Stimulated activated CD8-positive, alpha-beta memory T cell treated with anti-CD3 and anti-CD28 coated beads, Interleukin-12 subunit alpha, Interleukin-12 subunit beta, amount 100 ng/mL, for 4 hours (primary cell): ENCODE measurements around the gene MCOLN1.

Experiments
- DNase-seq: peaks from one replicate; pipeline ENCODE4 v3.0.0-alpha.2; 2020; ENCODE audit warnings: low read depth

MCOLN1 gene

GRCh38 chr19:7522072-7522922 lies at the start of gene MCOLN1:
TSS of gene MCOLN1 (plus strand) at chr19:7522624. CDS start at chr19:7522751, 127 bp downstream.
- peak; percentile 99 for DNase-seq

- DNase-seq = no peak
These were observed 46.8 kb upstream of the MCOLN1 start for GRCh38 chr19:7475665-7476064.

- no peak for DNase-seq
These were observed 46.2 kb upstream of the MCOLN1 start for GRCh38 chr19:7476241-7476640.

GRCh38 chr19:7476777-7477494 lies 45.5 kb upstream of the MCOLN1 start:
- no peak for DNase-seq

DNA sequence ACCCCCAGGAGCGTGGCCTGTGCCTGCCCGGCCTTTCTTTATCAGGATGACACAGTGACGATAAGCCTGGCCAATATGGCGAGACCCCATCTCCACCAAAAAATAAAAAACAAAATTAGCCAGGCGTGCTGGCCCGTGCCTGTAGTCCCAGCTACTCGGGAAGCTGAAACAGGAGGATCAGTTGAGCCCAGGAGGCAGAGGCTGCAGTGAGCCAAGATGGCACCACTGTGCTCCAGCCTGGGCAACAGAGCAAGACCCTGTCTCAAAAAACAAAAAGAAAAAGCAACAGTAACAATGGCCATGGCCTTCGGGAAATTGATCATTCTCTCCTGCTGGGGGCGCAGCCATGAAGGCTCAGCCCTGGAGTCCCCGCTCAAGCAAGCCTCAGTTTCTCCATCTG lies 44.7 kb upstream of the MCOLN1 start:
- no peak for DNase-seq

DNA sequence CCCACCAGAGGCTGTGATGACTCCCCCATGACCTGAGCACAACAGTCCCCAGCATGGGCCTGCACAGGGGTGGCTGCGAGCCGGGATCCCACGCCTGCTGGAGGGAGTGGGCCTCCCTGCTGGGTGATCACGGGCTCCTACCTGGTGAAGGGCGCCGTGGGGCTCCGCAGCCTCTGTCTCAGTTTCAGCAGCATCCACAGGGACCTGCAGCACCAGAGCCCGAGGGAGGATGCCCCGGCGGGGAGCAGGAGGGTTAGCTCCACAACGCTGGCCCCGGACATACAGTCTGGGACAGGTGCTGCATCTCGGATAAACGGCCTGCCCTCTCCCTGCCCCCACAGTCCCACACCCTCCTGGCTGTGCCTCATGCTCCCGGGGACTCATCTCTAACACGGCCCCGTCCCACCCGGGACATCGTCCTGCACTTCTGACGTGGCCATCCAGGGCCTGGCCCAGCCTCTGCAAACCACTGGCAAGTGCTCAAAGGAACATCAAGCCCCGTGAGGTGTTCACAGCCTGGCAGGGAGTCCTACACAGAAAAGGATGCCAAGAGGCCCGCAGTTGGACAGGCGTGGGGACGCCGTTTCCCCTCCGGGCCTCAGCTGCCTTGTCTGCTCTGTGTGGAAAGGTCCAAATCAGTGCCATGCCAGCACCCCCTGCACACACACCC lies 44.1 kb upstream of the MCOLN1 start:
- DNase-seq = no peak

DNA sequence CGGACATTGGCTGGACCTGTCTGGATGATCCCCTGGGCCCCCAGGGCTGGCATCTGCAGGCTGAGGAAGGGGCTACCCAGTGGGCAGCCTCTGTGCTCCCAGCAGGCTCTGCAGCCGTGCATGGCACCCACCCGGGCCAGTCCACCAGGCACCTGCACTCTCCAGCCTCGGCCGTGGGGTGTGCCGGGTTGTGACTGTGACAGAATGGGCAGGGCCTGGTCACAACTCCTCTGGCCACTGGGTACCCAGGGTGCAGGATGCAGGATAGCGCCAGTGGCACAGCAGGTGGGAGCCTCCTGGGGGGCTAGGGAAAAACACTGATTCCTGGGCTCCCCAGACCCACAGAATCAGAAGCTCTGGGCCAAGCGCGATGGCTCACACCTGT lies 43.6 kb upstream of the MCOLN1 start:
- no peak for DNase-seq

GRCh38 chr19:7480222-7480969 lies 42.0 kb upstream of the MCOLN1 start:
- DNase-seq = no peak

DNA sequence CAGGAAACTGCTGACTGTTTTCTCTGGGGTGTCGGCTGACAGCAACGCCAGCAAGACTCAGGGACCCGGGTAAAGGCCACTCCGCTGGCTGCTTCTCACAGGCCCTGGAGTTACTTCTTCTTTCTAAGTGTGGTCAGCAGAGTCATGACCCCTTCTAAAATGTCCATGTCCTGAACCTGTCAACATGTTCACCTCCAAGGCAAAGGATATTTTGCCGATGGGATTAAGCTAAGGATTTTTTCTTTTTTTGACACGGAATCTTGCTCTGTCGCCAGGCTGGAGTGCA lies 41.5 kb upstream of the MCOLN1 start:
- DNase-seq = no peak

DNA sequence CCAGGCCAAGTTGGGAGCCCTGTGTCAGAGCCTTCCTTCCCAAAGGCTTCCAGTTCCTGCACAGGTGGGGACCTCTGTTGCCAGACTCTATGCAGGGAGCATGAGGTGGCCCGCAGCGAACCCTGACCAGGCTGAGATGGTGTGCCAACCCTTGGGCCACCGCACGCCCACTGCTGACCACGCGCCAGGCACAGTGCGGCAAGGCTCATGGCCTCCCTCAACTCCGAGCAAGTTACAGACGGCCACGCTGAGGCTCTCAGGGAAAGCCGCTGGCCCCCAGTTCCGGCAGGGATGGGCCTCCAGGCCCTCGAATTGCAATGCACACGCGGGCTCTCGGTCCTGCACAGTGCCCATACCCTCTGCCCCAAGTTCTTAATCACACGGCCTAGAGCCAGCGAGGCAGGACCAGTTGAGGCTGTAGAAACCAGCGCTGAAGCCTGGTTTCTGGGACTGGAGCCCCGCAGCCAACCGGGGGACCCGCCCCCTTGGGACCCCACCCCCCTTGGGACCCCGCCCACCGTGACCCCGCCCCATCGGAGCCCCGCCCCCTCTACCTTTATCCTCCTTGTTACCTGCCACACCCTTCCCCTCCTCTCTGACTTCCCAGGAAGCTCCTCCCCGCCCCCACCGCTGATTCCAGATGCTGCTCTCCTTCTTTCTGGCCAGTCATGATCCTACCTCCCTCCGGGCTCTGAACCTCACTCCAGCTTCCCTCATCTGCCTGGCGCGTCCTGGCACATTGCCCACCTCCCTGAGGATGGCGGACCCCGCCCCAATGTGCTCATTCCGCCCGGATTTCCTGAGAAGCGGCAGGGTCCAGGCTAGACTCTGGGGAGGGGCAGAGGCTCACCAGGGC lies 39.6 kb upstream of the MCOLN1 start:
- DNase-seq = no peak

DNA sequence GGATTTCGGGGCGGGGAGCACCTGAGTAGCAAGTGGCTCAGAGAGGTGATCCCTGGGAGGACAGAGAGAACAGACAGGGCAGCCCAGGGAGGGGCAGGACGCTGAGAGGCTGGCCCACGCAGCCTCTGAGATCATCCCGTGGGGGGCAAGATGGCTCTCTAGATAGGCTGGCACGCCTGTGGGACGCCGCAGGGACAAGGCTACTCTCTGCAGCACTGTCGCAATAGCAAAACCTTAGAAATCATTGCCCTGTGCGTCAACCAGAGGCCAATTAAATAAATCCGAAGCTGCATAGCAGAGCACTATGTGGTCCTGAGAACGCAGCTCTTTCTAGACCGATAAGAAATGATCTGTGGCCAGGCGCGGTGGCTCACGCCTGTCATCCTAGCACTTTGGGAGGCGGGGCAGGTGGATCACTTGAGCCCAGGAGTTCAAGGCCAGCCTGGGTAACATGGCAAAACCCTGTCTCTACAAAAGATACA lies 38.7 kb upstream of the MCOLN1 start:
- no peak for DNase-seq

GRCh38 chr19:7486923-7487322 lies 35.5 kb upstream of the MCOLN1 start:
- no peak for DNase-seq

GRCh38 chr19:7488736-7489353 lies 33.6 kb upstream of the MCOLN1 start, which contains the start of gene PEX11G:
TSS of gene PEX11G (minus strand) at chr19:7489035. CDS start at chr19:7489010, 25 bp downstream.
- peak; percentile 86 for DNase-seq

GRCh38 chr19:7489609-7490044 lies 32.8 kb upstream of the MCOLN1 start:
- DNase-seq = no peak

GRCh38 chr19:7492142-7492541 lies 30.3 kb upstream of the MCOLN1 start:
- no peak for DNase-seq

GRCh38 chr19:7492558-7492957 lies 29.9 kb upstream of the MCOLN1 start:
- no peak for DNase-seq

DNA sequence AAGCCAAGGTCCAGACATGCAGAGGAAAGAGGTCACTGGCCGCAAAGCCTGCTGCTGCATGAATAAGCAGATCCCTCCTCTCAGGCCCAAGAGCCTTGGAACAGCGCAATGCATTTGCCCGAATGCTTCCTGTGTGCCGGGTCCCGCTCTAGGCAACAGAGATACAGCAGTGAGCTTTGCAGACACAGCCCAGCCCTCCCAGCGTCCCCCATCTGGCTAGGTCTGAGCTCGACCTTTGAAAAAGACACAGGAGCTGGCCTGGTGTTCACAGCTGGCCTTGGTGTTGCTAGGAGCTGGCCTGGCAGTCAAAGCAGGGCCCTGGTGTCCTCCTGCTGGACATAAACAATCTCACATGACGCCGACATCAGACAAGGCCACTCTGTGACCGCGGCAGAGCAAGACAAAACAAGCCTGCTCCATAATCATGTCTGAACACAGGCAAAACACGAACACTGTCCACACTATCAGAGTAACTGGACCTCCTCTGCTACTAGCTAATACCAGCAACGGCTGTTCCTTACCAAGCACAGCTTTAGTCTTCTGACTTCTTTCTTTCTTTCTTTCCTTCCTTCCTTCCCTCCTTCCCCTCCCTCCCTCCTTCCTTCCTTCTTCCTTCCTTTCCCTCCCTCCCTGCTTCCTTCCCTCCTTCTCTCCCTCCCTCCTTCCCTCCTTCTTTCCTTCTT lies 27.9 kb upstream of the MCOLN1 start:
- no peak for DNase-seq

- DNase-seq = no peak
These were observed 25.1 kb upstream of the MCOLN1 start for GRCh38 chr19:7497292-7497691.

- DNase-seq = no peak
These were observed 21.5 kb upstream of the MCOLN1 start for GRCh38 chr19:7500811-7501450.

- DNase-seq = no peak
These were observed 19.9 kb upstream of the MCOLN1 start for GRCh38 chr19:7502552-7502951.
